SU-DHL-6 (cell line): ENCODE results near the gene OR6C2.

Source experiments
- CTCF ChIP-seq: fragments of 200-600 bp; sonication (generic); IDR thresholded peaks from one replicate; pipeline ENCODE4 v1.5.1; 2017; ENCODE audit warnings: antibody characterized with exemption, mild to moderate bottlenecking, low read length, moderate library complexity; ENCODE audit not compliant: insufficient read depth, poor library complexity, severe bottlenecking
- EZH2phosphoT487 ChIP-seq: fragments of 200-600 bp; sonication (generic), shearing (Covaris generic); conservative IDR thresholded peaks from 2 replicates; pipeline ENCODE4 v1.6.1; 2018; ENCODE audit warnings: mild to moderate bottlenecking, antibody characterized with exemption, low read length, moderate library complexity, mixed read lengths

- no peak for TF ChIP-seq CTCF
- no peak for TF ChIP-seq EZH2phosphoT487
These were observed 28.4 kb downstream of the OR6C2 start for GRCh38 chr12:55472264-55472663.
